Activated CD8-positive, alpha-beta T cell treated with anti-CD3 and anti-CD28 coated beads for 36 hours (primary cell): ENCODE data around the gene TSKU. TPM values are rescaled to one million over a fixed set of nuclear protein-coding genes. Genes with fewer than 3 reads are reported as not detected.

Experiments
- ATAC-seq: fragments of 200-7000 bp; cut with Tn5 transposase; one replicate; pipeline ENCODE4 v1.10.0; 2021; ENCODE audit warnings: mild to moderate bottlenecking, moderate library complexity
- CTCF ChIA-PET: fragments of 350-600 bp; sonication (Branson Sonifier 250); formaldehyde crosslinking; loops from one replicate; lab custom pipeline; 2021; ENCODE audit warnings: antibody characterized with exemption; lab: Charles Lee
- POLR2A ChIA-PET: fragments of 350-600 bp; sonication (Branson Sonifier 250); formaldehyde crosslinking; loops from one replicate; lab custom pipeline; 2021; ENCODE audit warnings: antibody characterized with exemption; lab: Charles Lee
- DNase-seq: peaks from one replicate; pipeline ENCODE4 v3.0.0-alpha.2; 2020
- H3K27ac Mint-ChIP-seq: one replicate; pipeline ENCODE4 v1.8.0; 2021; ENCODE audit warnings: mild to moderate bottlenecking, mixed read lengths
- H3K27me3 Mint-ChIP-seq: one replicate; pipeline ENCODE4 v1.8.0; 2021; ENCODE audit warnings: mixed read lengths
- H3K36me3 Mint-ChIP-seq: one replicate; pipeline ENCODE4 v1.8.0; 2021; ENCODE audit warnings: low read depth, mixed read lengths
- H3K4me1 Mint-ChIP-seq: one replicate; pipeline ENCODE4 v1.8.0; 2021; ENCODE audit warnings: low read depth, mixed read lengths
- H3K4me3 Mint-ChIP-seq: one replicate; pipeline ENCODE4 v1.8.0; 2021; ENCODE audit warnings: mild to moderate bottlenecking, moderate library complexity, mixed read lengths
- H3K9me3 Mint-ChIP-seq: one replicate; pipeline ENCODE4 v1.8.0; 2021; ENCODE audit warnings: mixed read lengths
- intact Hi-C: fragments of 100-400 bp; cut with micrococcal nuclease; formaldehyde crosslinking; loops from one replicate; pipeline ENCODE4 v1.10.0; 2022
- total RNA-seq, 2 experiments: library from RNA; stranded (reverse); gene quantifications; one replicate each; pipeline ENCODE4 v1.2.3, GENCODE V29; 2021
- TF ChIP-seq, protein P1 (sequence below): fragments of 200-600 bp; IDR thresholded peaks from one replicate; pipeline ENCODE4 v1.8.0; 2022; ENCODE audit warnings: antibody characterized with exemption, mild to moderate bottlenecking

TSKU gene
- total RNA-seq, 2 experiments from 2014 or later = 6.5 to 8.4 TPM

DNA sequence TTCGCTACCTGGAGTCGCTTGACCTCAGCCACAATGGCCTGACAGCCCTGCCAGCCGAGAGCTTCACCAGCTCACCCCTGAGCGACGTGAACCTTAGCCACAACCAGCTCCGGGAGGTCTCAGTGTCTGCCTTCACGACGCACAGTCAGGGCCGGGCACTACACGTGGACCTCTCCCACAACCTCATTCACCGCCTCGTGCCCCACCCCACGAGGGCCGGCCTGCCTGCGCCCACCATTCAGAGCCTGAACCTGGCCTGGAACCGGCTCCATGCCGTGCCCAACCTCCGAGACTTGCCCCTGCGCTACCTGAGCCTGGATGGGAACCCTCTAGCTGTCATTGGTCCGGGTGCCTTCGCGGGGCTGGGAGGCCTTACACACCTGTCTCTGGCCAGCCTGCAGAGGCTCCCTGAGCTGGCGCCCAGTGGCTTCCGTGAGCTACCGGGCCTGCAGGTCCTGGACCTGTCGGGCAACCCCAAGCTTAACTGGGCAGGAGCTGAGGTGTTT lies 12.8 kb downstream of the TSKU start:
- POLR2A ChIA-PET = no interaction called here

DNA sequence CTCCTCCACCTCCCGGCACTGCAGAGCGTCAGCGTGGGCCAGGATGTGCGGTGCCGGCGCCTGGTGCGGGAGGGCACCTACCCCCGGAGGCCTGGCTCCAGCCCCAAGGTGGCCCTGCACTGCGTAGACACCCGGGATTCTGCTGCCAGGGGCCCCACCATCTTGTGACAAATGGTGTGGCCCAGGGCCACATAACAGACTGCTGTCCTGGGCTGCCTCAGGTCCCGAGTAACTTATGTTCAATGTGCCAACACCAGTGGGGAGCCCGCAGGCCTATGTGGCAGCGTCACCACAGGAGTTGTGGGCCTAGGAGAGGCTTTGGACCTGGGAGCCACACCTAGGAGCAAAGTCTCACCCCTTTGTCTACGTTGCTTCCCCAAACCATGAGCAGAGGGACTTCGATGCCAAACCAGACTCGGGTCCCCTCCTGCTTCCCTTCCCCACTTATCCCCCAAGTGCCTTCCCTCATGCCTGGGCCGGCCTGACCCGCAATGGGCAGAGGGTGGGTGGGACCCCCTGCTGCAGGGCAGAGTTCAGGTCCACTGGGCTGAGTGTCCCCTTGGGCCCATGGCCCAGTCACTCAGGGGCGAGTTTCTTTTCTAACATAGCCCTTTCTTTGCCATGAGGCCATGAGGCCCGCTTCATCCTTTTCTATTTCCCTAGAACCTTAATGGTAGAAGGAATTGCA lies 13.5 kb downstream of the TSKU start:
- ATAC-seq (no peak), DNase-seq (no peak)
- no peaks in the 10 kb centered on the region for H3K9me3 Mint-ChIP-seq
- peaks cover 17% of the 10 kb centered on the region for H3K4me1 Mint-ChIP-seq
- TF ChIP-seq, protein P1, sequence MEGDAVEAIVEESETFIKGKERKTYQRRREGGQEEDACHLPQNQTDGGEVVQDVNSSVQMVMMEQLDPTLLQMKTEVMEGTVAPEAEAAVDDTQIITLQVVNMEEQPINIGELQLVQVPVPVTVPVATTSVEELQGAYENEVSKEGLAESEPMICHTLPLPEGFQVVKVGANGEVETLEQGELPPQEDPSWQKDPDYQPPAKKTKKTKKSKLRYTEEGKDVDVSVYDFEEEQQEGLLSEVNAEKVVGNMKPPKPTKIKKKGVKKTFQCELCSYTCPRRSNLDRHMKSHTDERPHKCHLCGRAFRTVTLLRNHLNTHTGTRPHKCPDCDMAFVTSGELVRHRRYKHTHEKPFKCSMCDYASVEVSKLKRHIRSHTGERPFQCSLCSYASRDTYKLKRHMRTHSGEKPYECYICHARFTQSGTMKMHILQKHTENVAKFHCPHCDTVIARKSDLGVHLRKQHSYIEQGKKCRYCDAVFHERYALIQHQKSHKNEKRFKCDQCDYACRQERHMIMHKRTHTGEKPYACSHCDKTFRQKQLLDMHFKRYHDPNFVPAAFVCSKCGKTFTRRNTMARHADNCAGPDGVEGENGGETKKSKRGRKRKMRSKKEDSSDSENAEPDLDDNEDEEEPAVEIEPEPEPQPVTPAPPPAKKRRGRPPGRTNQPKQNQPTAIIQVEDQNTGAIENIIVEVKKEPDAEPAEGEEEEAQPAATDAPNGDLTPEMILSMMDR = no peak
- ChIA-PET POLR2A (no interaction called here), CTCF (interaction anchor here (1.2 to 9.7 kb wide), 3 partner anchors 68 to 124 kb away, joined by 3 to 238 read pairs (median 3); no protein-coding TSS in a partner anchor)
- H3K27ac Mint-ChIP-seq = no peak overlapping the region
- H3K4me3 Mint-ChIP-seq = no peak overlapping the region
- H3K27me3 Mint-ChIP-seq = no peaks in the 10 kb centered on the region
- no peaks in the 10 kb centered on the region for H3K36me3 Mint-ChIP-seq
- intact Hi-C loops = no loop called here

More for the DNA sequence above, 12.8 kb downstream of the TSKU start:
- CTCF ChIA-PET = interaction anchor here (1.2 to 1.3 kb wide), 2 partner anchors 74 to 124 kb away, joined by 3 read pairs; no protein-coding TSS in a partner anchor
- Mint-ChIP-seq H3K36me3 (no peaks in the 10 kb centered on the region), H3K4me3 (no peak overlapping the region), H3K27ac (no peak overlapping the region), H3K4me1 (peaks cover 18% of the 10 kb centered on the region), H3K9me3 (no peaks in the 10 kb centered on the region), H3K27me3 (no peaks in the 10 kb centered on the region)
- DNase-seq (no peak), ATAC-seq (no peak)
- TF ChIP-seq, protein P1 = no peak
- intact Hi-C loops = no loop called here

- H3K27me3 Mint-ChIP-seq = no peaks in the 10 kb centered on the region
- ChIA-PET CTCF (interaction anchor here (0.9 to 9.7 kb wide), 9 partner anchors 9 to 224 kb away, joined by 3 to 238 read pairs (median 5); no protein-coding TSS in a partner anchor), POLR2A (interaction anchor here (1.1 kb wide), 1 partner anchor 76 kb away, joined by 4 read pairs; no protein-coding TSS in a partner anchor)
- peaks cover 10% of the 10 kb centered on the region for H3K4me1 Mint-ChIP-seq
- no peaks in the 10 kb centered on the region for H3K9me3 Mint-ChIP-seq
- no peaks in the 10 kb centered on the region for H3K36me3 Mint-ChIP-seq
- H3K4me3 Mint-ChIP-seq = no peak overlapping the region
- no peak overlapping the region for H3K27ac Mint-ChIP-seq
- DNase-seq = no peak
- ATAC-seq = no peak
- TF ChIP-seq, protein P1 = no peak
- intact Hi-C loops = no loop called here
These were observed 14.4 kb downstream of the TSKU start for GRCh38 chr11:76797341-76798201.

GRCh38 chr11:76798202-76798581 lies 15.0 kb downstream of the TSKU start:
- intact Hi-C loops = no loop called here
- Mint-ChIP-seq H3K9me3 (no peaks in the 10 kb centered on the region), H3K4me1 (peaks cover 12% of the 10 kb centered on the region), H3K27me3 (no peaks in the 10 kb centered on the region), H3K27ac (no peak overlapping the region), H3K36me3 (no peaks in the 10 kb centered on the region), H3K4me3 (no peak overlapping the region)
- POLR2A ChIA-PET = interaction anchor here (1.1 kb wide), 1 partner anchor 76 kb away, joined by 4 read pairs; no protein-coding TSS in a partner anchor
- DNase-seq (no peak), ATAC-seq (no peak)
- TF ChIP-seq, protein P1 = no peak
- CTCF ChIA-PET = interaction anchor here (0.9 to 9.7 kb wide), 10 partner anchors 10 to 223 kb away, joined by 3 to 238 read pairs (median 5); no protein-coding TSS in a partner anchor
